ENCODE measurements around the gene PKLR.
"Not testable (repeated sequence)": the region's sequence is repeated elsewhere in the genome, so short reads cannot be mapped to it uniquely, and the experiment has no call there.

DNA sequence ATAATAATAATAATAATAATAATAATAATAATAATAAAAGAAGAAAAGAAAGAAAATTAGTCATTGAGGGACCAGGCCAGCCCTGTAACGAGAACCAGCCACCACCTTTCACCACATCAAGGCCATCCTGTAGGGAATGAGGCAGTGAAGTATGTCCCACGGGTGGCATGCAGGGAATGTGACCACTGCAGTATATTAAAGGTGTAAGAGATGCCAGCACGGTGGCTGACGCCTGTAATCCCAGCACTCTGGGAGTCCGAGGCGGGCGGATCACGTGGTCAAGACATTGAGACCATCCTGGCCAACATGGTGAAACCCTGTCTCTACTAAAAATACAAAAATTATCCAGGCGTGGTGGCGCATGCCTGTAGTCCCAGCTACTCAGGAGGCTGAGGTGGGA lies 10.2 kb downstream of the PKLR start:
- TF ChIP-seq POLR2AphosphoS5 (IDR thresholded peaks at IDR 0.05; ENCODE audit: insufficient read depth, low read depth, low read length); POLR2A (IDR thresholded peaks at IDR 0.05; ENCODE audit: low read depth, low read length): not testable (repeated sequence)
- TF ChIP-seq, protein P1, sequence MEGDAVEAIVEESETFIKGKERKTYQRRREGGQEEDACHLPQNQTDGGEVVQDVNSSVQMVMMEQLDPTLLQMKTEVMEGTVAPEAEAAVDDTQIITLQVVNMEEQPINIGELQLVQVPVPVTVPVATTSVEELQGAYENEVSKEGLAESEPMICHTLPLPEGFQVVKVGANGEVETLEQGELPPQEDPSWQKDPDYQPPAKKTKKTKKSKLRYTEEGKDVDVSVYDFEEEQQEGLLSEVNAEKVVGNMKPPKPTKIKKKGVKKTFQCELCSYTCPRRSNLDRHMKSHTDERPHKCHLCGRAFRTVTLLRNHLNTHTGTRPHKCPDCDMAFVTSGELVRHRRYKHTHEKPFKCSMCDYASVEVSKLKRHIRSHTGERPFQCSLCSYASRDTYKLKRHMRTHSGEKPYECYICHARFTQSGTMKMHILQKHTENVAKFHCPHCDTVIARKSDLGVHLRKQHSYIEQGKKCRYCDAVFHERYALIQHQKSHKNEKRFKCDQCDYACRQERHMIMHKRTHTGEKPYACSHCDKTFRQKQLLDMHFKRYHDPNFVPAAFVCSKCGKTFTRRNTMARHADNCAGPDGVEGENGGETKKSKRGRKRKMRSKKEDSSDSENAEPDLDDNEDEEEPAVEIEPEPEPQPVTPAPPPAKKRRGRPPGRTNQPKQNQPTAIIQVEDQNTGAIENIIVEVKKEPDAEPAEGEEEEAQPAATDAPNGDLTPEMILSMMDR (IDR thresholded peaks at IDR 0.05; ENCODE audit: extremely low read depth in 1 of 2, insufficient read depth in 1 of 2, low read depth in 1 of 2, low read length in 2 of 2) = not testable (repeated sequence)
